ENCODE measurements around the gene GATA6.

Gene GATA6

DNA sequence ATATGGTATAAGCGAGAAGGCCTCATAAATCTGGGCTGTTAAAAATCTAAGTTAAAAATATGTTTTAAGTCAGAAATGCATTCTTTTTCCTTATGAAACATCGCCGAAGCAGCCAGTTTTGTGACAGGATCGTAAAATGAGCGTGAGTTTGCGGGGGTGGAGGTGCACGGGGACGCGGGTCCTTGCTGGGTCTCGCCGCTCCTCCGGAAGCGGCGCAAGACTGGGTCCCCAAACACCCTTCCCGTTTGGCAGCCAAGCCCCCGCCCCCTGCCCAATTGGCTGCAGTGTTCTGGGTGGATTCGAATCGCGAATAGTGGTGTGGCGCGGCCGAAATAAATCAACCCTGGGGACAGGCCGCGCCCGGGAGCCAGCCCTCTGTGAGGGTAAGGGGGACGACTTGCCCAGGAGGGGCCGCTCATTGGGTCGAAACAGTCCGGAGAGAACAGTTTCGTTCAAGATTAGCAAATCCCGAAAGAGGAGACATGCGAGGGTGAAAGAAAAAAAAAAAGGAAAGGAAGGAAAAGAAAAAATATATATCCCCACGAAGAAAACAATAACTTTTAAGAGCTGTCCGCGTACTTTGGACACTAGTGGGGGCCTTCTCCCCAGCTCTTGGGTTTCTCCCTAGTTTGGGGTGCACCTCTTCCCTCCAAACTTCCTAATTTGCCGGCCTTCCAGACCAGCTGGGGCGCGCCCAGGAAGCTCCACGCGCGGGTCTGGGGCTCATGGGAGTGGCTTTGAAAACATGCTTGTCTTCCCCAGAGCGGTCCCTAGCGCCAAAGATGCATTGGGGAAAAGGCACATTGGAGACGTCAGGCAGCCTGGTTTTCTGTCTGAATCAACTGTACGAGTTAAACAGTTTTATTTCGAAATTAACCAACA is 3.1 kb upstream of the GATA6 start:
- DNase-seq (ENCODE audit: low read depth), result no peak

DNA sequence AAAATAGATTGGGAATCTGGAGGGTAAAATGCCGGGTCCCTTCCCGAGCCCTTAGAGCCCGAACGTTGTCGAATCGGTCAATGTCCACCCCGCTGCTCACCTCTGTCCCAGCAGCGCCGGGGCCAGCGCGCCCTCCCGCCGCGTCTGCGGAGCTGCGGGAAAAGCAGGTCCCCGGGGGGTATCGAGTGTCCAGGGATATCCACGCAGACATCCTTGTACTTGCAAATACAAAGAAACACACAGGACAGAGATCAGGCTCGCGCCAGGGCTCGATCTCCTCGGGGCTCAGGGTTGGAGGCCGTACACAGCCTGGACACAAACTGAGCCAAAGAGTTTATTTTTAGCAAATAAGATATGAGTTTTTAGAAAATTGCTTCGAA is 2.3 kb upstream of the GATA6 start:
- DNase-seq (ENCODE audit: low read depth), result no peak

GRCh38 chr18:22167471-22168241 is 1.7 kb upstream of the GATA6 start:
- no peak for DNase-seq (ENCODE audit: low read depth)

DNA sequence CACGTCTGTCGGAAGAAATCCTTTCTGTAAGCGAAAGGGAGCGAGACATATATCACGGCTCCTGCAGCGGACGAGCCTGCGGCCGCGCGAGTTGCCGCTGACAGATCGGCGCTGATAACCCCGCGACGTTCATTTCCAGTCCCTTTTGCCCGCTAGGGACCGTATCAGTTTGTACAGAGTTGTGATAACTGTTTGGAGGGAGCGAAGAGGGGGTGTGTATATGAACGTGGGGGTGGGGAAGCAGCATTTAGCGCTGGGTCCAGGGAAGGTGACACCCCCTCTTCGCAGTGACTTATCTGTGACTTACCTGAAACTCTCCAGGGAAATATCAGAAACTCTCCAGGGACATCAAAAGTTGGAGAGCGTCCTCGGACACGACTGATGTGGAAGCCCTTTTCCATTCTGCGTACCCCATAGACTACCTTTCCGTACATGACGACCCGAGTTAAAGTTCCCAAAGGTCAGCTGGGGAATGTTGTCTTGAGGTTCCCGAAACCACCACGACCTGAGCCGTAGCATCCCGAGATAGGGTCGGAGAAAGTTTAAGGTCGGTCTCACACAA is 948 bp upstream of the GATA6 start:
- DNase-seq (ENCODE audit: low read depth), result no peak

DNA sequence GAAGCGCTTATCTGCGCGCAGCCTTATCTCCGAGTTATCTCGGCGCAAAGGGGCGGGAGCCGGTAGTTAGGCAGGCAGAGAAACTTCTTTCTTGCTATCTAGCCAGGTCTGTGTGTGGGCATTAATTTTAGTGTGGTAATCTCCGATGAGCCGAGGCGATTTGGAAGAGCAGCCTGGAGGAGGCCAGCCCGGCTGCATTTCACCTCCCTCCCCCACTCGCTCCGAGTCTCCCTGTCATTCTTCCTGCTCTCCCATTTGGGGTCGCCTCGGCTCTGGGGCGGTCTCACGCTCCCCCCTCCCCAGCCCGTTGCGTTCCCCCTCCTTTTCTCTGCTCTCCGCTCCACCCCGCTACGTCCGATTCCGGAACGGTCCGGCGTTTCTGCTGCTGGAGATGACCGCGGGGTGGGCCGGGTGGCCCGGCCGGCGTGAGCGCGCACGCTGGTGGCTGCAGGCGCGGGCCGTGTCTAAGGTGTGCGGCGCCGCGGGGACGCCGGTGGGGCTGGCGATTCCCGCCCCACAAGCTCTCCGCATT is 566 bp downstream of the GATA6 start:
- no peak for DNase-seq (ENCODE audit: low read depth)

DNA sequence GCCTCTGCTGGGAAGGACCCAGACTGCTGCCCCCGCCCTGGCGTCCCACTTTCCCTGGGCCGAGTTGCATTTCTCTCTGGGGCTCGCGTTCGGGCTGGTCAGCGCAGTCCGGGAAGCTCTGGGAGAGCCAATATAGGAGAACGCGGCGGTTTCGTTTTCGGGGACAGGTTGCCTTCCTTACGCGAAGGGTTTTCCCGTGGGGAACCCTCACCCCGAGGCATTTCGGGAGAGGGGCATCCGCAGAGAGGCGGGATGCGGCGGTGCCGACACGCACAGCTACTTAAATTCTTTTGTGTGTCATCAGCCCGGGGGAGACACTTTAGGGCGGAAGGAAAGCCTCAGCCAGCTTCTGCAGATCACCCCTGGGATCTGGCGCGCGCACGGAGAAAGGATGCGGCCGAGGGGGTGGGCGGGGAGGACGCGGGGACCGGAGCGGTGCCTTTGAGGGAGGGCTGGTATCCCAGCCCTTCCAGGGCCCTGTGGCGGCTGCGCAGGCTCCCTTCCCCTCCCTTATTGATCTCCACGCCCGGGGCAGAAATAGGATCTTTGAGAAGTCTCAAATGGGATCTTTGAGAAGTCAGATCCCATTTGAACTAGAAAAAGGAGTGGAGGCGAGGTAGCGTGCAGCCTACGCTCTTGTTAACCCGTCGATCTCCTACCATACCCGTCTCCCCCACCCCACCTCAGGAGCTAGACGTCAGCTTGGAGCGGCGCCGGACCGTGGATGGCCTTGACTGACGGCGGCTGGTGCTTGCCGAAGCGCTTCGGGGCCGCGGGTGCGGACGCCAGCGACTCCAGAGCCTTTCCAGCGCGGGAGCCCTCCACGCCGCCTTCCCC is 1.2 kb downstream of the GATA6 start:
- no peak for DNase-seq (ENCODE audit: low read depth)

- DNase-seq (ENCODE audit: low read depth), result no peak
Measured at GRCh38 chr18:22171258-22172119, 2.1 kb downstream of the GATA6 start.

DNA sequence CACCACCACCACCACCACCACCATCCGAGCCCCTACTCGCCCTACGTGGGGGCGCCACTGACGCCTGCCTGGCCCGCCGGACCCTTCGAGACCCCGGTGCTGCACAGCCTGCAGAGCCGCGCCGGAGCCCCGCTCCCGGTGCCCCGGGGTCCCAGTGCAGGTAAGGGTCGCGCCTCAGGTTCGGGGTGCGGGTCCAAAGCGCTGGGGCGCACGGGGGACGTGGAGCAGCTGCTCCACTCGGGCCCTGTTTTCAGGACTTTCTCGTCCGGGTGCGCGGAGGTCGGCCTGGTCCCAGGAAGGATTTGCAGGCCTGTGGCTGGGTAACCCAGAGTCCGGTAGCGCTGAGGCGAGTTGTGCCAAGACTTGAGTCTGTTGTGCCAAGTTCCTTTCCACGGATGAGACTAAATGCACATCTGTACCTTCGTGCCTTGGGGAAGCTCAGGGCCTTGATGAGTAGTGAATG is 2.8 kb downstream of the GATA6 start:
- no peak for DNase-seq (ENCODE audit: low read depth)

- no peak for DNase-seq (ENCODE audit: low read depth)
Measured at GRCh38 chr18:22172594-22173049, 3.2 kb downstream of the GATA6 start.

- DNase-seq (ENCODE audit: low read depth), result no peak
Measured at GRCh38 chr18:22173221-22173927, 4.0 kb downstream of the GATA6 start.

DNA sequence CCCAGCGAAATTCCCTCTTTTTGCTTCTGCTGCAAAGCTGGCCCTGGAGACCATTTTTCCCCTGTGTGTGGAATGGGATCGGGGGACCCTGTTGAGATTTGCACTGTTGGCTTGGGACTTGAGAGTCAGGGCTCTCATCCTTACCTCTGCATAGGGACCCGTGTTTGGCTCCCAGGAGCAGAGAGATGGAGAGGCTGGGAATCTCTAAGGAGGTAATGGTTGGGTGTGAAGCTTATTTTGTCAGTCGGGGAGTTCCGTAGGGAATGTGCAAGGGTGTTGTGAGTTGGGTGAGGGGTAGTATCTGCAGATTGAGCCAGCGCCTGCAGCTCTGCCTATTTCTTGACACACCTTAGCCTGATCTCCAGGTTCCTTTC is 4.5 kb downstream of the GATA6 start:
- DNase-seq (ENCODE audit: low read depth), result no peak

GRCh38 chr18:22174341-22175145 is 5.2 kb downstream of the GATA6 start:
- DNase-seq (ENCODE audit: low read depth), result no peak

GRCh38 chr18:22175346-22175745 is 6.0 kb downstream of the GATA6 start:
- DNase-seq (ENCODE audit: low read depth), result no peak

DNA sequence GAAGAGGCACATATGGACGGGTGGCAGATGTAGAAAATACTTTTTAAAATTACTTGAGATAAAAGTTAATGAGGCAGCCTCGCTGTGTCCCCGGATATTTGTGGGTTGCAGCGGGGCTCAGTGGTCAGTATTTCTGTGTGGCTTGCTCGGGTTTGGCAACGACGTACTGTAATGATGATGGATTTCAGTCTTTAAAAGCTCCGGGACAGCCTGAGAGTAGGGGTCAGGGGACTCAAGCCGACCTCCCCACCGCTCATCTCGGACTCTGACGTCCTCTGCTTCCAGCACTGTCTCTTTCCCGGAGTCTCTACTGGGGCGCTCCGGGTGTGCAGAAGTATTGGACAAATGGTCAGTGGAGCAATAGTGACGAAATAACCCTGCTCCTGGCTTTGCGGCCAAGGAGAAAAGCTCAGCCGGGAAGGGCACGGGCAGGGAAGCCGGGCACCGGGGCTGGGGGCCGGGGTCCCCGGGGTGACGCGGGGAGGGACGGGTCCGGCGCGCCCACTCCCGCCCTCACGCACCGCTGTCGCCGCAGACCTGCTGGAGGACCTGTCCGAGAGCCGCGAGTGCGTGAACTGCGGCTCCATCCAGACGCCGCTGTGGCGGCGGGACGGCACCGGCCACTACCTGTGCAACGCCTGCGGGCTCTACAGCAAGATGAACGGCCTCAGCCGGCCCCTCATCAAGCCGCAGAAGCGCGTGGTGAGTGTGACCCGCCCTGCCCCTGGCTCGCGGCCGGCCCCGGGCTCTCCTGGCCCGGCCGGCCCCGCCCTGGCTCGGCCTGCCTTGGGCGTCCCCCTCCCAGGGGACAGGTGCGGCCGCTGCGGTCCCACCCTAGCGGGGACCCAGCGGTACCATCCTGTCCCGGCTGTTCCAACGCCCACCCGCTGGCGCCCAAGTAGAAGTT is 7.3 kb downstream of the GATA6 start:
- no peak for DNase-seq (ENCODE audit: low read depth)

DNA sequence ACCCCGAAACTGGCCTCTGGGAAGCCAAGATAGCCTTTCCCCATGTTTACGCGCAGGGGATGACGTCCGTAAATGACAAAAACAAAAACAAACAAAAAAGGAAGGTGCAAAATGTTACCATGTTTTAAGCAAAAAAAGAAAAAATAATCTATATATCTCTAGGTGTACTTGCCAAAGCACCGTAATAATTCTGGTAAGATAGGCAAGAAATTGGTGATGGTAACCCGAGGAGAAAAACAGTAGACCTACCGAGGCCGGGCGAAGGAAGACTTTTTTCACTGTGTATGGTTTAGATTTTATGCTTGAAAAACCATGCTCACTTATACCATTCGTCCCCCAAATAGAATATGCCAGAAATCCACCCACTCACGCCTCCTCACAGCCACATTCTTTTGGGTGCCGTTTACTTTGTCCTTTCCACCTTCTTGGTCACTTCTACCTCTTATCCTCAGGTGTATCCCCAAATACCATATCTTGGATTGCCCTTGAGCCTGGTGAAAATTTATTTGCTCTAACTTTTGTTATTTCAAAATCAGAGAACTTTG is 8.0 kb downstream of the GATA6 start:
- no peak for DNase-seq (ENCODE audit: low read depth)

DNA sequence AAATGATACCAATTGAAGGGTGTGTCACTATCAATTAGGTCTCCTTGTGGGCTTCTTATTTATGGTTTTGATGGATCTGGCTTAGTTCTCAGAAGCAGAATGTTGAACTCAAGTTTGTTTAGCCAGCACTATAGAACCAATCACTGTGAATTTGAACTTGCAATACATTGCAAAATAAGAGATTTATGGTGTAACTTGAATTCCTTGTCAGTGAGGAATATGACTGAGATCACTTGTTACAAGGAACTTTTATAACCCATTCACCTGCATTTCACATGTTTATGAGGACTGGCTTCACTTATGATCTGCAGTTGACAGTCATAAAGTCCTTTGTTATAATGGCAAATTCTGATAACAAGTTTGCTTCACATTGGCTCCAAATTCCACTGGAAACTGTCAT is 9.8 kb downstream of the GATA6 start:
- no peak for DNase-seq (ENCODE audit: low read depth)

- DNase-seq (ENCODE audit: low read depth), result no peak
Measured at GRCh38 chr18:22179631-22180030, 10.2 kb downstream of the GATA6 start.

DNA sequence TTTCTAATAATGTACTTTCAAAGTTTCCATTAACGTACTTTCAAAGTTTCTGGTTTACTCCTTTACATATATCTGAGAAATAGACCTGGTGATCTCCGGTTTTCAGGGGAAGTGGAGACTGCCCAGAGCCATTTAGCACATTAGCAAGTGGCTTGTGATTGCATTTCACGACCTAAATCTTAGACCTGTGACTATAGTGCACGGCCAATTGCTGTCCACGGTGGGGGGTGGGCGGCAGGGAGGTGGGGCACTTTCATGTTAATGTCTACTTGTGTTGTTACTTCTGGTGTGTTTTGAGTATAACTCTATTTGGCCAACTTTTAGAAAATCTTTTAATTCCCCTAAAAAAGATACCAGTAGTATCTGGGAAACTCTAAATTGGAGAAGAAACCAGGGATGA is 11.3 kb downstream of the GATA6 start:
- no peak for DNase-seq (ENCODE audit: low read depth)

All from stimulated activated CD8-positive, alpha-beta memory T cell treated with anti-CD3 and anti-CD28 coated beads, Interleukin-12 subunit alpha, Interleukin-12 subunit beta, amount 100 ng/mL, for 1 hour (primary cell).